SK-N-SH treated with all-trans-retinoic acid at 6 μM for 48 hours (cell line): ENCODE data around the gene CDK4.

Experiments
- OSR1 ChIP-seq: fragments of 250-450 bp; sonication (Bioruptor Pico); IDR thresholded peaks from 2 replicates; pipeline ENCODE4 v1.8.0; 2022; ENCODE audit warnings: moderate library complexity, mild to moderate bottlenecking, inconsistent platforms
- PPARA ChIP-seq: fragments of 250-450 bp; sonication (Bioruptor Pico); IDR thresholded peaks from 2 replicates; pipeline ENCODE4 v1.5.0; 2020; ENCODE audit warnings: mild to moderate bottlenecking, borderline replicate concordance
- TSHZ2 ChIP-seq: fragments of 250-450 bp; sonication (Bioruptor Pico); IDR thresholded peaks from 2 replicates; pipeline ENCODE4 v1.5.0; 2020; ENCODE audit warnings: mild to moderate bottlenecking, moderate library complexity
- ZFP3 ChIP-seq: fragments of 250-450 bp; sonication (Bioruptor Pico); IDR thresholded peaks from 2 replicates; pipeline ENCODE4 v1.5.0; 2020; ENCODE audit warnings: mild to moderate bottlenecking, moderate library complexity
- TF ChIP-seq, protein P1 (sequence below): fragments of 250-450 bp; sonication (Bioruptor Pico); IDR thresholded peaks from 2 replicates; pipeline ENCODE4 v1.5.1; 2020; ENCODE audit warnings: low read depth, mild to moderate bottlenecking, moderate library complexity

GRCh38 chr12:57733928-57734327 lies 18.2 kb downstream of the CDK4 start:
- TF ChIP-seq ZFP3 (CRISPR knock-in tag) = no peak
- TF ChIP-seq, protein P1, sequence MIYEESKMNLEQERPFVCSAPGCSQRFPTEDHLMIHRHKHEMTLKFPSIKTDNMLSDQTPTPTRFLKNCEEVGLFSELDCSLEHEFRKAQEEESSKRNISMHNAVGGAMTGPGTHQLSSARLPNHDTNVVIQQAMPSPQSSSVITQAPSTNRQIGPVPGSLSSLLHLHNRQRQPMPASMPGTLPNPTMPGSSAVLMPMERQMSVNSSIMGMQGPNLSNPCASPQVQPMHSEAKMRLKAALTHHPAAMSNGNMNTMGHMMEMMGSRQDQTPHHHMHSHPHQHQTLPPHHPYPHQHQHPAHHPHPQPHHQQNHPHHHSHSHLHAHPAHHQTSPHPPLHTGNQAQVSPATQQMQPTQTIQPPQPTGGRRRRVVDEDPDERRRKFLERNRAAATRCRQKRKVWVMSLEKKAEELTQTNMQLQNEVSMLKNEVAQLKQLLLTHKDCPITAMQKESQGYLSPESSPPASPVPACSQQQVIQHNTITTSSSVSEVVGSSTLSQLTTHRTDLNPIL (CRISPR knock-in tag) = no peak
- no peak for TF ChIP-seq OSR1 (CRISPR knock-in tag)
- TF ChIP-seq TSHZ2 (CRISPR knock-in tag) = no peak
- TF ChIP-seq PPARA (CRISPR knock-in tag) = no peak
